GOT3 (cell line): ENCODE measurements around the gene KLRC1.
"Not testable (repeated sequence)": the region's sequence is repeated elsewhere in the genome, so short reads cannot be mapped to it uniquely, and the experiment has no call there.

Source experiments
- DNase-seq: peaks from one replicate; lab custom pipeline; 2025; ENCODE audit warnings: mixed read lengths; lab: John Stamatoyannopoulos, UW

KLRC1 gene

DNA sequence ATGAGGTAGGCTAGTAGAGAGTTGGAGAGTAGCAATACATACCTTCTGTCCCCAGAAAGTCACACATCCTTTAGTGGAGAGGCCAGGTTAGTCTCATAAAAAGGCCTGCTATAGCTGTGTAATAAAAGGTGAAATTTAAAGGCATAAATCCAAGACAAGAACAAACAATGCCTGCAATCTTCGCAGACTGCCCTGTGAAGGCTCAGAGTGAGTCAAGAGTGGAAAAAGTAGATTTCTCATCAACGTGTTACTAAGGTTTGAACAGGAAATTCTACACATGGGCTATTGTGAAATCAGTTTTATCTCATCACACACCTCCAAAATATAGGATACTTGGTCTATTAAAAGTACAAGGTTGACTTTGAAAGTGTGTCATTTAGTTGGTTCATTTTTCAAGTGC, at the start of gene KLRC1:
Gene KLRC1 (minus strand): TSS at position 222 of the 400 bp plus-strand sequence. CDS start 2,221 bp downstream, outside the sequence.
- DNase-seq: no peak

GRCh38 chr12:10501030-10501429, 47.9 kb upstream of the KLRC1 start:
- no peak for DNase-seq

DNA sequence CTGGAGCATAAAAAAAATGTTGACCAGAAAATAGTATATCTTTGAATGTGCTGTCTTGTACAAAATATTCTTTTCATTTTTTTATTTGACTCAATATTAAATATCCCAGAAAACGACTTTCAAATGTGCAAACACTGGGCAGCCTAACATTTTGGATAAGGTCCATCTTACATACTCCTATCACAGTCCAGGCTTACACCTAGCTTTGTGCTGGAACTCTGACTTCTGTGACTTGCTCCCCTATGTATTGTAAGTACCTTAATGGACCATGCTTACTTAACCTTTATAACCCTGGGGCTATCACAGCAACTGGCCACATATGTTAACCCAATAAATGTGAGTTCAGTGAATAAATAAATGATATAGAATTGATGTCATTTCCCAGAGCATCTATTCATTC, 44.9 kb upstream of the KLRC1 start:
- no peak for DNase-seq

GRCh38 chr12:10497602-10498001, 44.4 kb upstream of the KLRC1 start:
- no peak for DNase-seq

- DNase-seq: no peak
These were observed 38.6 kb upstream of the KLRC1 start for GRCh38 chr12:10491766-10492165.

- DNase-seq: not testable (repeated sequence)
These were observed 34.2 kb upstream of the KLRC1 start for GRCh38 chr12:10487328-10487727.

GRCh38 chr12:10481901-10482300, 28.7 kb upstream of the KLRC1 start:
- DNase-seq: not testable (repeated sequence)

DNA sequence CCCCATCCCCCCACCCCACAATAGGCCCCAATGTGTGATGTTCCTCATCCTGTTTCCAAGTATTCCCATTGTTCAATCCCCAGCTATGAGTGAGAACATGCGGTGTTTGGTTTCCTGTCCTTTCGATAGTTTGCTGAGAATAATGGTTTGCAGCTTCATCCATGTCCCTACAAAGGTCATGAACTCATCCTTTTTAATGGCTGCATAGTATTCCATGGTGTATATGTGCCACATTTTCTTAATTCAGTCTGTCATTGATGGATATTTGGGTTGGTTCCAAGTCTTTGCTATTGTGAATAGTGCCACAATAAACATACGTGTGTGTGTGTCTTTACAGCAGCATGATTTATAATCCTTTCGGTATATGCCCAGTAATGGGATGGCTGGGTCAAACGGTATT, 19.6 kb upstream of the KLRC1 start:
- DNase-seq: not testable (repeated sequence)

- DNase-seq: no peak
These were observed 16.5 kb upstream of the KLRC1 start for GRCh38 chr12:10469701-10470100.

GRCh38 chr12:10466311-10466710, 13.1 kb upstream of the KLRC1 start:
- DNase-seq: no peak

DNA sequence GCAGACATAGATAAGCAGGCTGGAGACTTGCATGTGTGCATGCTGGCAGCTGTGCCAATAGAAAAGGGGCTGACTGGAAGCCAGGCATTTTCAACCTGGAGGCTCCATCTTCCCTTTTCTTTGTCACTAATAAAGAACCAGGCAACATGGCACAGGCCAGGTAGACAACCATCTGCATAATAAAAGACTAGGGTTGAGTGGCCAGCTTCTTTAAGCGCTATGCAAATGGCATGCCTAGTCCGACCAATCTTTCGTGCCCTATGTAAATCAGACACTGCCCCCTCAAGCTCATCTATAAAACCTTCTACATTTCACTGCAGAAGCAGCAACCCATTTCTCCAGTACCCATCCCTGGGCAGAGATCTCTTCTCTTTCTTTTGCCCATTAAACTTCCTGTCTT, 4.6 kb upstream of the KLRC1 start:
- no peak for DNase-seq

- no peak for DNase-seq
These were observed 3.7 kb upstream of the KLRC1 start for GRCh38 chr12:10456856-10457255.

- DNase-seq: no peak
These were observed 2.6 kb upstream of the KLRC1 start for GRCh38 chr12:10455766-10456165.

DNA sequence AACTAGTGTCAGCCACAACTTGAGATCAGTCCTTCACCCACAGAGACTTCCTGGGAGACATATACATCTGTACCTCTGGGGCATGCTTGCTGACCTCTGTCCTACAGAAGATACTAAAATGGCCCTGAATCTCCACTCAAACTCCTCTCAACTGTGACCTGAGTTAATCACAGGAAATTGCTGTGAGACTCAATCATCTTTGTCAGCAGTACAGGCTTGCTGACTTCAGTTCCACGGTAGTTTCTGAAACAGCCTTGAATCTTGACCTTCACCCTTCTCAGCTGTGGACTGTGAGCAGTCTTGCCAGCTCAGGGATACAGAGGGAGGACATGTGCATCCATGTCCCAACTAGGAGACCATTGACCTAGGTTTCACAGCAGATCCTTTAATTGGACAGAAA, 1.4 kb upstream of the KLRC1 start:
- no peak for DNase-seq

- no peak for DNase-seq
These were observed 4.9 kb downstream of the KLRC1 start for GRCh38 chr12:10448236-10448635.

DNA sequence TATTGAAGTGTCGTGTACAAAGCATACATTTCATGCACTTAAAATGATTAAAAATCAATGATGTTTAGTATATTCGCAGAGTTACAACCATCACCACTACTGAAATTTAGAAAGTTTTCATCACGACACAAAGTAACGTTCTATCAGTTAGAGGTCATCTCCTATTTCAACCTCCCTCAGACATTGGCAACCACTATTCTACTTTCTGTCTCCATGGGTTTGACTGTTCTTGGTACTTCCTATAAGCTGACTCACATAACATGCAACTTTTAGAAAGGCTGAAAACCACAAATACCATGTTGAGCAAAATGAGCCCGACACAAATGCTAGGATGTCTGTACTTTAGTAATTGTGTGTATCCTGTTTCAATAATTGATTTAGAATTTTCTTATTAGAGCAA, 7.1 kb downstream of the KLRC1 start:
- not testable (repeated sequence) for DNase-seq

DNA sequence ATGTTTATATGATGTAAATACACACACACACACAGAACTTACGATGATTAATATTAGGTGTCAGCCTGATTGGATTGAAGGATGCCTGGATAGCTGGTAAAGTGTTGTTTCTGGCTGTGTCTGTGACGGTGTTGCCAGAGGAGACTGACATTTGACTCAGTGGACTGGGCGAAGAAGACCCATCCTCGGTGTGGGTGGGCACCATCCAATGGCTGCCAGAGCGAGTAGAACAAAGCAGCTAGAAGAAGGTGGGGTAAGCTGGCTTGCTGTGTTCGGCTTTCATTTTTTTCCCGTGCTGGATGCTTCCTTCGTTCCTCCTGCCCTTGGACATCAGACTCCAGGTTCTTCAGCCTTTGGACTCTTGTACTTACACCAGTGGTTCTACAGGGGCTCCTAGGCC, 12.0 kb downstream of the KLRC1 start:
- not testable (repeated sequence) for DNase-seq

DNA sequence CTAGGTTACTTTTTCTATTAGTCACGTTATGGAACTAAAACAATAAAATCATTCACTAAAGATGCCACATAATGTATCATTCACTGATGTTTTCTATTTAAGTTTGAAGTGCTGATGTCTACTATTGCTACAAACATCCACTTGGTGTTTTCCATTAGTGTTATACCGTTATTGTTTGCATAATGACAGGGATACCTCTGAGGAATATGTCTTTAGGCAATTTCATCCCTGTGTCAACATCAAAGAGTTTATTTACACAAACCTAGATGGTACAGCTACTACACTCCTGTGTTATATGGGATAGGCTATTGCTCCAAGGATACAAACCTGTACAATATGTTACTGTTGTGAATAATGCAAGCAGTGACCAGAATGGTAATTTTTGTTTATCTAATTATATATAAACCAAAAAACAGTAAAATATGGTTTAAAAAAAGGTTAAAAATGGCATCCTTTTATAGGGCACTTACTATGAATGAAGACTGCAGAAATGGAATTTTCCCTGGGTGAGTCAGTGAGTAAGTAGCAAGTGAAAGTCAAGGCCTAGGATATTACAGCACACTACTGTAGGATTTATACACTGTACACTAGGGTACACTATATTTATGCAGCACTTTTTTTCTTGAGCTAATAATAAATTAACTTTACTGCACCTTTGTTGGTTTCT, 13.4 kb downstream of the KLRC1 start:
- not testable (repeated sequence) for DNase-seq

- not testable (repeated sequence) for DNase-seq
These were observed 15.6 kb downstream of the KLRC1 start for GRCh38 chr12:10437601-10438000.

GRCh38 chr12:10435816-10436215, 17.4 kb downstream of the KLRC1 start, which contains the start of gene KLRC2:
TSS of gene KLRC2 (minus strand) at chr12:10436010. CDS start at chr12:10435986, 24 bp downstream.
- not testable (repeated sequence) for DNase-seq

- DNase-seq: not testable (repeated sequence)
These were observed 22.6 kb downstream of the KLRC1 start for GRCh38 chr12:10430623-10431022.

GRCh38 chr12:10425938-10426337, 27.2 kb downstream of the KLRC1 start:
- not testable (repeated sequence) for DNase-seq

GRCh38 chr12:10424260-10424899, 28.8 kb downstream of the KLRC1 start:
- not testable (repeated sequence) for DNase-seq
